Measurements from ENCODE around the gene KCNH1.

The KCNH1 gene

DNA sequence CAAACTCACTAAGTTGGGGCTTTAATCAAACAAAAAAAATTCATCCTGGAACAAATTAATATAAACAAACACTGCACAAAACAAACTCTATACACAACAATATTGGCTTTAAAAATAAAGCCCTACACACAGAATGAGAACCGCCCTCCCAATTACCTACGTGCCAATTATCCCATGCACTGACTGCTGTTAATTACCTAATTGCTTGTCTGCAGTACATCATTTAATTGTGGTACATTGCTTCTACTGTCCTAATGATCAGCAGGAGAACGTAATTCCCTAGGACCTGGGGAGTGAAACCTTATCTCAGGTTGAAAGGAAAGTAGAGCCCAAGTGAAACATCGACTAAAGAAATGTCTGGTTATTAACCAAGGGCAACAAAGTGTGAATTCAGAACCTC is 364.5 kb downstream of the KCNH1 start:
- DNase-seq (ENCODE audit: low read depth in 1 of 2, low spot score in 1 of 2): no peak

- no peak for DNase-seq (ENCODE audit: low read depth in 1 of 2, low spot score in 1 of 2)
Measured at GRCh38 chr1:210764536-210764935, 369.4 kb downstream of the KCNH1 start.

DNA sequence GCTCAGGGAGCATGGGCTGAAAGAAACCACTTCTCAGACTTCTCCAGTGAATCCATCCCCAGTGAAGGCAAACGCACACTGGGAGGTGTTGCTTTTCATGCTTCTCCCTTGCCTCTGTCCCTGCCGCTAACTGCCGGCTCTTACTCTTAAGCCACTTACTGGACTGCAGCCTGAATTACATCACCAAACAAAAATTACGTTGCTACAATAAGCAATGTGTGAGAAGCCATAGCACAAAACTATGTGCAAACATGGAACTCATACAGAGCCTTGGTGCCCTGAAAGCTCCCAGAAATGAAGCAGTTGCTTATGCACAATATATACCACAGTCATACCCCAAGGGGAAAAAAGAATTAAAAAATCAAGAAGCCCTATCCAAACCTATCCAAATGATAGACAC is 375.2 kb downstream of the KCNH1 start:
- no peak for DNase-seq (ENCODE audit: low read depth in 1 of 2, low spot score in 1 of 2)

- no peak for DNase-seq (ENCODE audit: low read depth in 1 of 2, low spot score in 1 of 2)
Measured at GRCh38 chr1:210758261-210758660, 375.7 kb downstream of the KCNH1 start.

DNA sequence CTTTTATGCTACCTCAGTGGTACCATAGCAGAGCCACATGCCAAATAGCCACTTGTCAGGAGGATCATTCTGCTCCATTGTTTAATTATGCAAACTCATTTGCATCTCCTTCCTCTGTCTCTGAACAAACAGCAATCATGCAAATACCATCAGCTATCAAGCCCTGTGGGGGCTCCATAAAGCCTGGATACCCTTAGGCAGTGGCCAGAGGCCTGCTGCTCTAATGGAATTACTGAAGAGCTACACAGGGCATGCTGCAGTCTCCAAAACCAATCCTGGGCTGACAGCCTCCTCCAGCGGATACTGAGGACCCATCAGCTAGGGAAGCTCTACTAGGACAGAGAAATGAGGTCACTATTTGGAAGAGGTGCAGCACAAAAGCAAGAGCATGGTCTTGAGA is 376.3 kb downstream of the KCNH1 start:
- DNase-seq (ENCODE audit: low read depth in 1 of 2, low spot score in 1 of 2): no peak

- DNase-seq (ENCODE audit: low read depth in 1 of 2, low spot score in 1 of 2): no peak
Measured at GRCh38 chr1:210755991-210756659, 377.8 kb downstream of the KCNH1 start.

GRCh38 chr1:210754878-210755665 is 378.9 kb downstream of the KCNH1 start:
- no peak for DNase-seq (ENCODE audit: low read depth in 1 of 2, low spot score in 1 of 2)

DNA sequence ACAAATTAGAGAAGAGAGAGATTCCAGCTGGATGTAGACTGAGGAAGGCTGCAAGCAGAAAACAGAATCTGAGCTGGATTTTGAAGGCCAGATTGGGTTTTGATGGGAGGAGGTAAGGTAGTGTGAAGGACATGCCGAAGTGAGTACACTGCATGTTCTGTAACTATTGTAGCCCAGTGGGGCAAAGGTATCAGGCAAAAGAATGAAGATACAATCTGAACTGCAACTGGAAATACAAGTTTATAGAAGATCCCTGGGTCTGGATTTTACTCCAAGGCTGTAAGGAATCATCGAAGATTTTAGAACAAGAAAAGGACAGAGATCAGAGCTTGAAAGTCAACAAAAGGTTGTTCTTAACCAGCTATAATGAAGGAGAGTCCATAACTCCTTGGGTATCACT is 382.0 kb downstream of the KCNH1 start:
- DNase-seq (ENCODE audit: low read depth in 1 of 2, low spot score in 1 of 2): no peak

- DNase-seq (ENCODE audit: low read depth in 1 of 2, low spot score in 1 of 2): no peak
Measured at GRCh38 chr1:210750468-210750867, 383.5 kb downstream of the KCNH1 start.

DNA sequence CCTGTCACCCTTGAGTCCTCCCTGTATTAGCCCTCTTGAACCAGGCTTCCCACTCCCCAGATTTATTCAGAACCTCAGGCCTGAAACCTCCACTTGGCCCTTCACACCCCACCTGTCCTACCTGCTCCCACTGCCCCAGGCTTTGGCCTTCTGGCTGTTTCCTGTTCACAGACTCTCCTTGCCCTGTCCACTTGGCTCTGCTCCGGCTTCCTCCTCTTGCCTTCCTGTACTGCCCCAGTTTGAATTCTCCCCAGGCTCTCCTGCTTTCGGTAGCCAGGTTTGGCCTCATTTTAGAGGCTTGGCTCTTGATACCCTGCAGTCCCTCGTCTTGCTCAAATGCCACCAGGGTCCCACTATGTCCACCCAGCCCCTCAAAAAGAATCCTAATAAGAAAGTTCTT is 385.2 kb downstream of the KCNH1 start:
- no peak for DNase-seq (ENCODE audit: low read depth in 1 of 2, low spot score in 1 of 2)

DNA sequence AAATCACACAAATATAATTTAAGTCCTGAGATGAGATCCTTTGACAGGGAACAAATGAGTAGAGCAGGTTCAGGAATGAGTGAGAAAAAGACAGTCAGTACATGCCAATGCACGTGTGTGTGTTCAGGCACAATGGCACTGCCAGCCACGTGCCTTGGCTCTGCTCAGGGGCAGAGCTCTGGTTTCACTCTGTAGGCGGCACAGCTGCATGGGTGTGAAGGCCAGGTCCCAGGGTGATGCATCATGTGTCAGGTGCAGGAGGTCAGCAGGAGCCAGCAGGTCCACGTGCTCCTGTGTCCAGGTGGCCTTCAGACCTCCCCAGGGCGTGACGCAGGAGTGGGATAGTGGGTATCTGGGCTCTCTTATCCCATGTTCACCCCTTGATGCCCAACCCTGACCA is 386.1 kb downstream of the KCNH1 start:
- DNase-seq (ENCODE audit: low read depth in 1 of 2, low spot score in 1 of 2): no peak

DNA sequence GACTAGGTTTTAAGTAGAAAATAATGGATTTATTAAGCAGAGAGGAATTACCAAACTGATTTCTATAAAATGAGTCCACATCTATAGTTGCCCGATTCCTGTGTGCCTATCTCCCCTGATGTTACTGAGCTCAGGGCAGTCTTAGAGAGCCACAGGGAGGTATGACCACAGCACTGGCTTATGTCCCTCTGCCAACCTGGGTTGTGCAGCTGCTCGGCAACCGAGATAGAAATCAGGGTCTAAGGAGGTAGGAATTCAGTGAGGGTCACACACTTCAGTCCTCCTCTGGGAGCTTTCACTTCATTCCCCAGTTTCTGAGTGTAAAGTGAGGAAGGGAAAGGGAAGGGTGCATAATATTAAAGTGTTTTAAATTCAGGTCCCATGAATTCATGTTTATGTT is 386.8 kb downstream of the KCNH1 start:
- DNase-seq (ENCODE audit: low read depth in 1 of 2, low spot score in 1 of 2): no peak

DNA sequence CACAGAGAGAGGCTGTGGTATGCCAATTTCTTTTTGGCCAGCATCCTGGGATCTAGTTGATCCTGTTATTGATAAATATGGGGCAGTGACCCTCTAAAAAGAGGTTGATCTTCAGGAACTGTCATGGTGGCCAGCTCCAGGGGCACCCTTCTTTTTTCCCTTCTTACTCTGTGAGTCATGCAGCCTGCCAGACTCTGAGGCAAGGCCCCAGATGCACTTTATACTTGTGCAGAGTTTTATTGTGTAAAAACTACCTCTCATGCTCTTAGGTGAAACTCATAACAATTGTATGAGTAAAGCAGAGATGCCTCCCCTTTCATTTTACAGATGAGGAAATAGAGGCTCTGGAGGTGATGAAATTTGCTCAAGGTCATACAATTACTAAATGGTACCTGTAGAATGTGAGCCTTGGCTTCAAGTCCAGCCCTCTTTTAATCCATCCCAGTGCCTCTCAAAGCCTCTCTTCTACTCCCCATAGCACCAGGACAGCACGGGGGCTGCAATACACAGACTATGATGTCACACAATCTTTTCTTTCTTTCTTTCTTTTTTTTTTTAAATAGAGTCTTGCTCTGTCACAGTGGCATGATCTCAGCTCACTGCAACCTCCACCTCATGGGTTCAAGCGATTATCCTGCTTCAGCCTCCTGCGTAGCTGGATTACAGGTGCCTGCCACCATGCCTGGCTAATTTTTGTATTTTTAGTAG is 387.8 kb downstream of the KCNH1 start:
- no peak for DNase-seq (ENCODE audit: low read depth in 1 of 2, low spot score in 1 of 2)

- DNase-seq (ENCODE audit: low read depth in 1 of 2, low spot score in 1 of 2): no peak
Measured at GRCh38 chr1:210743038-210743437, 390.9 kb downstream of the KCNH1 start.

GRCh38 chr1:210741564-210741963 is 392.4 kb downstream of the KCNH1 start:
- DNase-seq (ENCODE audit: low read depth in 1 of 2, low spot score in 1 of 2): no peak

DNA sequence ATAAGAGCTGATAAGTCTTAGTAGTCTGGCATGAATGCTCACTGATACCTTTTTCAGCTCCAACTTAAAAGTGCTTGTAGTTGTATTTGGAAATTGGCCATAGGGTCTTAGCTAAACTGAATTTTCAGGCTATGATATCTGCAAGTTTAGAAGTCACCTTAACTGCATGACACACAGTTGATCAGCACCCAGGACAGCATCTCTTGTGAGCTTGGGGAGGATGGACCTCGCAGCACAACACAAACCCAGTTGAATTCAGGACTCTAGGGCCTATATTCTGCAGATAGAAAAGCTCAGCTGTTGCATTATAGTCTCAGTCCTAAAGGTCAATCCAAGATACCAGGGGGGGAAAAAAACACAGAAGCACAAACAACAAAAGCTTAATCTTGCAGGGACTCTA is 394.3 kb downstream of the KCNH1 start:
- no peak for DNase-seq (ENCODE audit: low read depth in 1 of 2, low spot score in 1 of 2)

DNA sequence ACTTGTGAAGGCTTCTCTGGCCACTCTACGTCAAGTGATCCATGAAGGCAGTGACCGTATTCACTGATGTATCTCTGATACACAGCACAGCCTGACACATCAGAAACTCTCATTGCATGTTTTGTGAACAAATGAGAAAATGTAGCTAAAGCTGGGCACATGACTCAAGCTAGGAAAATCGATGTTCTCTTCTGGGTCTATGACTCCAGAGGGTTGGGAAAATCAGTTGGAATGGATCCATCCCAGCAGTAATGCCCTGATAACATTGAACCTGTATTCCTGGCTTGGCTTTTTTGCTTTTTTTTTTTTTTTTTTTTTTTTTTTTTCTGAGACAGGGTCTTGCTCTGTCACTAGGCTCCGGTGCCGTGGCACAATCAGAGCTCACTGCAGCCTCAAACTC is 395.7 kb downstream of the KCNH1 start:
- no peak for DNase-seq (ENCODE audit: low read depth in 1 of 2, low spot score in 1 of 2)

- no peak for DNase-seq (ENCODE audit: low read depth in 1 of 2, low spot score in 1 of 2)
Measured at GRCh38 chr1:210736713-210737112, 397.2 kb downstream of the KCNH1 start.

DNA sequence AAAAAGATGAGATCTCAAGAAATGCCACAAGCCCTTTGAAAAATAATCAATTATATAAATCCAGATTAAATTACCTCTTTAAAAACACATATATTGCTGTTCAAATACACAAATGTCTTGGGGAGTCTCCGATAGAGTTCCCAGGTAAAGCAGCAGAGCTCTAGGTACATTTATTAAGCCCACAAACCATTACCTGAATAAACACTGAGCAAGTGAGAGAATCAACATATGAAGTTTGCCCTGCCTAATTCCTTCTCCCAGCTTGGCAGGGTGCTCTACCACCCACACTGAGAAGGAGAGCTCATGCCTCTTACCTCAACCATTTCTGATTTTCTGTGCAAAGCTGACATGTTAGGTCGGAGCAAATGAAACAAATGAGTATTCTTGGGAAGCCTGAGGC is 402.4 kb downstream of the KCNH1 start:
- DNase-seq (ENCODE audit: low read depth in 1 of 2, low spot score in 1 of 2): no peak

- DNase-seq (ENCODE audit: low read depth in 1 of 2, low spot score in 1 of 2): no peak
Measured at GRCh38 chr1:210731193-210731592, 402.8 kb downstream of the KCNH1 start.

GRCh38 chr1:210730023-210730422 is 403.9 kb downstream of the KCNH1 start:
- DNase-seq (ENCODE audit: low read depth in 1 of 2, low spot score in 1 of 2): no peak

- no peak for DNase-seq (ENCODE audit: low read depth in 1 of 2, low spot score in 1 of 2)
Measured at GRCh38 chr1:210728437-210729149, 405.4 kb downstream of the KCNH1 start.
